Nephron (organoid): ENCODE measurements around the gene CELF5.
"Not testable (repeated sequence)": the region's sequence is repeated elsewhere in the genome, so short reads cannot be mapped to it uniquely, and the experiment has no call there.

Experiments
- H3K27ac Mint-ChIP-seq, 3 experiments: 2 replicates each; pipeline ENCODE4 v1.8.0; 2020; ENCODE audit warnings: mixed read lengths in 3 of 3, mild to moderate bottlenecking in 2 of 3, moderate library complexity in 1 of 3
- H3K27me3 Mint-ChIP-seq: 2 replicates; pipeline ENCODE4 v1.8.0; 2021; ENCODE audit warnings: low read depth, mild to moderate bottlenecking, moderate library complexity, mixed read lengths
- H3K36me3 Mint-ChIP-seq: 2 replicates; pipeline ENCODE4 v1.8.0; 2020; ENCODE audit warnings: low read depth, mixed read lengths
- H3K4me1 Mint-ChIP-seq: 2 replicates; pipeline ENCODE4 v1.8.0; 2020; ENCODE audit warnings: mixed read lengths
- H3K4me3 Mint-ChIP-seq, 3 experiments: 2 replicates each; pipeline ENCODE4 v1.8.0; 2020; ENCODE audit warnings: mild to moderate bottlenecking in 3 of 3, mixed read lengths in 3 of 3, moderate library complexity in 2 of 3
- H3K9me3 Mint-ChIP-seq: 2 replicates; pipeline ENCODE4 v1.8.0; 2020; ENCODE audit warnings: mixed read lengths
- TF ChIP-seq, protein P1 (sequence below), 3 experiments: fragments of 200-600 bp; sonication (generic); IDR thresholded peaks; one replicate each; pipeline ENCODE4 v1.5.0; 2021; ENCODE audit warnings: antibody characterized with exemption in 3 of 3; ENCODE audit not compliant: unreplicated experiment in 3 of 3

CELF5 gene

GRCh38 chr19:3234800-3235199 lies 10.3 kb downstream of the CELF5 start:
- peaks cover 28% of the 10 kb centered on the region for H3K27me3 Mint-ChIP-seq
- H3K4me1 Mint-ChIP-seq = no peaks in the 10 kb centered on the region
- H3K4me3 Mint-ChIP-seq = no peak overlapping the region
- no peak overlapping the region for H3K27ac Mint-ChIP-seq
- peaks cover 2% of the 10 kb centered on the region for H3K9me3 Mint-ChIP-seq
- TF ChIP-seq, protein P1, sequence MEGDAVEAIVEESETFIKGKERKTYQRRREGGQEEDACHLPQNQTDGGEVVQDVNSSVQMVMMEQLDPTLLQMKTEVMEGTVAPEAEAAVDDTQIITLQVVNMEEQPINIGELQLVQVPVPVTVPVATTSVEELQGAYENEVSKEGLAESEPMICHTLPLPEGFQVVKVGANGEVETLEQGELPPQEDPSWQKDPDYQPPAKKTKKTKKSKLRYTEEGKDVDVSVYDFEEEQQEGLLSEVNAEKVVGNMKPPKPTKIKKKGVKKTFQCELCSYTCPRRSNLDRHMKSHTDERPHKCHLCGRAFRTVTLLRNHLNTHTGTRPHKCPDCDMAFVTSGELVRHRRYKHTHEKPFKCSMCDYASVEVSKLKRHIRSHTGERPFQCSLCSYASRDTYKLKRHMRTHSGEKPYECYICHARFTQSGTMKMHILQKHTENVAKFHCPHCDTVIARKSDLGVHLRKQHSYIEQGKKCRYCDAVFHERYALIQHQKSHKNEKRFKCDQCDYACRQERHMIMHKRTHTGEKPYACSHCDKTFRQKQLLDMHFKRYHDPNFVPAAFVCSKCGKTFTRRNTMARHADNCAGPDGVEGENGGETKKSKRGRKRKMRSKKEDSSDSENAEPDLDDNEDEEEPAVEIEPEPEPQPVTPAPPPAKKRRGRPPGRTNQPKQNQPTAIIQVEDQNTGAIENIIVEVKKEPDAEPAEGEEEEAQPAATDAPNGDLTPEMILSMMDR (IDR thresholded peaks at IDR 0.05; ENCODE audit: unreplicated experiment in 3 of 3) = no peak
- H3K36me3 Mint-ChIP-seq = no peaks in the 10 kb centered on the region

GRCh38 chr19:3235604-3236003 lies 11.1 kb downstream of the CELF5 start:
- H3K27me3 Mint-ChIP-seq = peaks cover 28% of the 10 kb centered on the region
- H3K4me1 Mint-ChIP-seq, H3K4me3 Mint-ChIP-seq, H3K27ac Mint-ChIP-seq, H3K9me3 Mint-ChIP-seq, H3K36me3 Mint-ChIP-seq: not testable (repeated sequence)

DNA sequence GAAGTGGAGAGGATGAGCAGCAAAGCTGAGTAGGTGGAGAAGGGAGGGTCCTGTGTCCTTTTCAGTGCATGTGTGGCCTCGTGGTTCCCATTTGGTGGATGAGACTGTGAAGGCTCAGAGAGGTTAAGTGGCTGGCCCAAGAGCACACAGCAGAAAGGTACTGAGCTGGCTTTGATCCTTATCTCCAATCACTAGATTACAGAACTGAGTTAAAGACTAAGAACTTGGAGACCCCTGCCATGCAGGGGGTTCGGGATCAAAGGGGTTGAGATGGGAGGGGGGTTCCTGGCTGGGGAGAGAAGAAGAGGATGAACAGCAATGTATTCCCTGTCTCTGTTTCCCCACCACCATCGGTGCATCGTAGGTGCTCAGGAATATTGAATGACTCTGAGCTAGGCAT lies 11.8 kb downstream of the CELF5 start:
- Mint-ChIP-seq H3K4me3 (no peak overlapping the region), H3K36me3 (no peaks in the 10 kb centered on the region), H3K27ac (no peak overlapping the region), H3K4me1 (no peaks in the 10 kb centered on the region), H3K27me3 (peaks cover 28% of the 10 kb centered on the region), H3K9me3 (peaks cover 2% of the 10 kb centered on the region)
- TF ChIP-seq, protein P1 (IDR thresholded peaks at IDR 0.05; ENCODE audit: unreplicated experiment in 3 of 3) = no peak

DNA sequence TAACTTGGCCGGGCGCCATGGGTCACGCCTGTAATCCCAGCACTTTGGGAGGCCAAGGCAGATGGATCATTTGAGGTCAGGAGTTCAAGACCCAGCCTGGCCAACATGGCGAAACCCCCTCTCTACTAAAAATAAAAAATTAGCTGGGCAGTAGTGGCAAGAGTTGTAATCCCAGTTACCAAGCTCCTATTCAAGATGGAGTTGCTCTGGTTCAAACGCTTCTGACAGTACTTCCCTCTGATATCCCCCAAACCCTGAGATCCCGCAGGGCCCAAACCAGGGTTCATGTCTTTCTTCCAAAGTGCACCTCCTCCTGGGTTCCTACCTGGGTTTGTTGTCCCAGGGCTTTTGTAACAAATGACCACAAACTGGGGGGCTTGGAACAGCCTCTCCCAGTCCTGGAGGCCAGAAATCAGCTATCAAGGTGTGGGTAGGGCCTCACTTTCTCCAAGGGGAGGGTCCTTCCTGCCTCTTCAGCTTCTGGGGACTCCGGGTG lies 13.7 kb downstream of the CELF5 start:
- H3K27me3 Mint-ChIP-seq = peaks cover 21% of the 10 kb centered on the region
- no peak overlapping the region for H3K4me3 Mint-ChIP-seq
- TF ChIP-seq, protein P1 (IDR thresholded peaks at IDR 0.05; ENCODE audit: unreplicated experiment in 3 of 3) = no peak
- H3K36me3 Mint-ChIP-seq = no peaks in the 10 kb centered on the region
- H3K27ac Mint-ChIP-seq = no peak overlapping the region
- peaks cover 2% of the 10 kb centered on the region for H3K9me3 Mint-ChIP-seq
- no peaks in the 10 kb centered on the region for H3K4me1 Mint-ChIP-seq

- TF ChIP-seq, protein P1 (IDR thresholded peaks at IDR 0.05; ENCODE audit: unreplicated experiment in 3 of 3) = no peak
- no peak overlapping the region for H3K4me3 Mint-ChIP-seq
- H3K4me1 Mint-ChIP-seq = no peaks in the 10 kb centered on the region
- peaks cover 2% of the 10 kb centered on the region for H3K9me3 Mint-ChIP-seq
- H3K36me3 Mint-ChIP-seq = no peaks in the 10 kb centered on the region
- H3K27ac Mint-ChIP-seq = no peak overlapping the region
- peaks cover 13% of the 10 kb centered on the region for H3K27me3 Mint-ChIP-seq
These were observed 14.9 kb downstream of the CELF5 start for GRCh38 chr19:3239367-3239766.

DNA sequence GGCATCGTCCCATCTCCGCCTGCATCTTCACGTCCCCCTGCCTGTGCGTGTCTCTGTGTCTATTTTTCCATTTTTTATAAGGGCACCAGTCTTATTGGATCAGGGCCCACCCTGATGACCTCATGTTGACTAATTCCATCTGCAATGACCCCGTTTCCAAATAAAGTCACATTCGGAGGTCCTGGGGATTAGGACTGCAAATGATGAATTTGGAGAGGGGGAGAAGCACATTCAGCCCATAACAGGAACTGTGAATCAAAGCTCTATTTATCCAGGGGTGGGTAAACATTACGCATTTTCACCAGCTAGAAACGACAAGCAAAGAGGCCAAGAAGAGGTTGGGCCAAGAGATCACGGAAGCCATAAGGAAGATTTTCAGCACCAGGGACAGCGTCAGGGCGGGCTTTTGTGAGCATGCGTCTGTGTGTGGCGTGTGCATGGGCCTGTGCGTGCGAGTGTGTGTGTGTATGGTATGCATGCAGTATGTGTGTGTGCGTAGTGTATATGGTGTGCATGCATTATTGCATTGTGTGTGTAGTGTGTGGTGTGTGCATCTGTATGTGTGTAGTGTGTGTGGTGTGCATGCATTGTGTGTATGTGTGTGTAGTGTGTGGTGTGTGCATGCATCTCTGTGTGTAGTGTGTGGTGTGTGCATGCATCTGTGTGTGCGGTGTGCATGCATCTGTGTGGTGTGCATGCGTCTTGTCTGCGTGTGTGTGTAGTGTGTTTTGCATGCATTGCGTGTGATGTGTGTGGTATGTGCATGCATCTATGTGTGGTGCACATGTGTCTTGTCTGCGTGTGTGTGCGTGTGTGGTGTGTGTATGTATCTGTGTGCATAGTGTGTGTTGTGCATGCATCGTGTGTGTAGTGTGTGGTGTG lies 19.6 kb downstream of the CELF5 start:
- TF ChIP-seq, protein P1 (IDR thresholded peaks at IDR 0.05; ENCODE audit: unreplicated experiment in 3 of 3) = no peak
- peaks cover 5% of the 10 kb centered on the region for H3K27me3 Mint-ChIP-seq
- H3K4me1 Mint-ChIP-seq = no peaks in the 10 kb centered on the region
- no peak overlapping the region for H3K4me3 Mint-ChIP-seq
- no peaks in the 10 kb centered on the region for H3K9me3 Mint-ChIP-seq
- no peak overlapping the region for H3K27ac Mint-ChIP-seq
- no peaks in the 10 kb centered on the region for H3K36me3 Mint-ChIP-seq
